ENCODE measurements around the gene CYP2W1.
A peak's percentile ranks its signal among the peaks of the same experiment; 100 is the strongest.
"Not testable (repeated sequence)": the region's sequence is repeated elsewhere in the genome, so short reads cannot be mapped to it uniquely, and the experiment has no call there.

Gene CYP2W1

DNA sequence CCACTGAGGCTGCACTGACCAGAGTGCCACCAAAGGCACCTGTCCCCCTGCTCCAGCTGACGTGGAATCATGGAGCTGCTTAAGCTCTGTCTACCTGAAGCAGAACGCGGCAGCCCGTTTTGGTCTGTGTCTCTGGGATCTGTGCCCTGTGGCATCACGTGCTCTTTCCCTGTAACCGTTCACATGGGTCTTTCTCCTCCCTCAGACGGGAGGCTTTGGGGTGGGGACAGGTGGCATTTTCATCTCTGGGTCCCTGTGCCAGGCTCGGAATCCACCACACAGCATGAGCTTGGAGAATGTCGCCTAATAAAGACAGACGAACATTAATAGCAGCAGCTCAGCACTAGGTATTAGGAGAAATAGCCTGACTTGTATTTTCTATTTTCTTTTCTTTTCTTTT, 26.9 kb upstream of the CYP2W1 start:
- Histone ChIP-seq H3K27ac (ENCODE audit: low read depth, low read length) (no peak overlapping the region), H3K36me3 (ENCODE audit: control insufficient read depth, insufficient read depth, low read length) (no peaks in the 10 kb centered on the region), H3K27me3 (ENCODE audit: control insufficient read depth, insufficient read depth, low read length) (no peaks in the 10 kb centered on the region), H3K4me3 (ENCODE audit: low read length) (no peak overlapping the region), H3K9ac (ENCODE audit: low read length) (no peak overlapping the region), H3K4me1 (ENCODE audit: control insufficient read depth, insufficient read depth, low read length) (peaks cover 9% of the 10 kb centered on the region)

DNA sequence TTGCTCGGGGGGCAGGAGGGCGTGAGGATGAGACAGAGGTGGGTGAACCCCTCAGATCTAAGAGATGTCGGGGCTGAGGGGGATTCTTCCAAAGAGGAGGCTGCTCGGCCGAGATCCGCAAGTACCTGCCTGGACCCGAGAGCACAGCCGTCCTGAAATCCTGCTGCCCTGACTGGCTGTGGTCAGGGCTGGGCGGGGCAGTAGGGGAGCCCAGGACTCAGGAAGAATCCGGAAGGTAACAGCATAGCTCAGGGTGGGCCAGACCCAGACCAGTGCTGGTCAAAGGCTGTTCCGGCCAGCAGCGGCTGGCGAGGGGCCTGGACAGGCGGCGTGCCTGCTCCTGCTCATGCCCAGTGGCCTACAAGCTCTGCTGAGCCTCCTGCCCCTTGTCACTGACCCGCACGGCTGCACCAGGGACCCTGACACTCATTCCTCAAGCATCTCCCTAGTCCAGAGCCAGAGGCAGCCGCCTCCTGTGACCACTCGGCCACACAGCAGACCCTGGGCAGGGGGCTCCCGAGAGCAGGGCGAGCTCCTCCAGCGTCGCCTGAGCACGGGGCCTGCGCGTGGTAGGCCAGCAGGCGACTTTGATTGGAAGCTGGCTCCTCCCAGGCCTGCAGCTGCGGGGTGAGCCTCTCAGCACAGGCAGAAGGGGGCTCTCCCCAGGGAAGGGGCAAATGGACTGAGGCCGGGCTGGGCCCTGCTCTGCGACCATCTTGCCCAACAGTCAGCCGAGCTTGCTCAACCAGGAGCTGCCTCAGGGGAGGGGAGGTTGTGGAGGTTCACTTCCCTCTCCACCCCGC, 25.4 kb upstream of the CYP2W1 start:
- Histone ChIP-seq H3K27ac (ENCODE audit: low read depth, low read length) (no peak overlapping the region), H3K27me3 (ENCODE audit: control insufficient read depth, insufficient read depth, low read length) (peaks cover 4% of the 10 kb centered on the region), H3K9ac (ENCODE audit: low read length) (no peak overlapping the region), H3K4me1 (ENCODE audit: control insufficient read depth, insufficient read depth, low read length) (peaks cover 13% of the 10 kb centered on the region), H3K4me3 (ENCODE audit: low read length) (no peak overlapping the region), H3K36me3 (ENCODE audit: control insufficient read depth, insufficient read depth, low read length) (no peaks in the 10 kb centered on the region)

DNA sequence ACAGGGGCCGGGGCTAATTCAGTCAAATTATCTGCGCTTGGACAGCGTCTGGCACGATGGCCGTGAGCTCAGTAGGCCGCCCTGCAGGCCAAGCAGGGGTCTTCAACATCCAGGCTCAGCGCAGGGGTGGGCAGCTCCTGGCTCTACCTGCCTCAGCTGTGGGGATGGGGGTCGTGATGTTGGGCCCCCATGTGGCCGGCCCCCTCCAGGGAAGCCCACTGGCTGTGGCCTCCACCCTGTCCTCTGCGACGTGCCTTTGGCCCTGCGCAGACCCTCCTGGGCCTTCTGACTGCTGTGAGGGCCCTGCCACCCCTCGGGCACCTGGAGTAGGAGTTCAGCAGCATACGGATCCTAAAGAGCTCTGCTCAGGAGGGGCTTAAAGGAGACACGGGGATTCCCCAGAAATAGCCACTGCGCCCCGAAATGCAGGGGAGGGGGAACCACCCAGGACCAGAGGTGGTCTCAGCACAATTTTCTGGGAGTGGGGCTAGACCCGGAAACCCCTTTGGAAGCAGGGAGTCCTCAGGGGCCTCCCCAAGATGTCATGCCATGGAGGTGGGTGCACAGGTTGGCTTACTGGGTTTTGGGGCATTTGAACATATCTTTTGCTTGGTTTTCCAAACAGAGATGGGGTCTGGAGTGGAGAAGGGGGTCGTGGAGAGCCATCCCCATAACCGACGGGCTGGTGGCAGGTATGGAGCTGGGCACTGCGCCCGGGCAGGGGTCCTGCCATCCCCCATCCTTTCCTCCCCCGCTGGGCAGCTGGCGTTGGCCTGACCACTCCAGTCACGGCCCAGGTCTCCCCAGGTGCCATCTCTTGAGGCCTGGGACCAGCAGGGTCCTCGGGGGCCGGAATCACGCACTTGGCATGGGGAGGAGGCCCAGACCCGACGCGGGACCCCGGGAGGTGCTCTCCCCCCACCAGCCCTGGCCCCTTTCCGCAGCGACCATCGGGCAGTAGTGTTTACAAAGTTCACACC, 24.5 kb upstream of the CYP2W1 start:
- H3K27me3 ChIP-seq (ENCODE audit: control insufficient read depth, insufficient read depth, low read length), result peaks cover 4% of the 10 kb centered on the region
- H3K36me3 ChIP-seq (ENCODE audit: control insufficient read depth, insufficient read depth, low read length), result no peaks in the 10 kb centered on the region
- no peak overlapping the region for H3K9ac ChIP-seq (ENCODE audit: low read length)
- H3K4me3 ChIP-seq (ENCODE audit: low read length), result no peak overlapping the region
- no peak overlapping the region for H3K27ac ChIP-seq (ENCODE audit: low read depth, low read length)
- H3K4me1 ChIP-seq (ENCODE audit: control insufficient read depth, insufficient read depth, low read length), result peaks cover 15% of the 10 kb centered on the region

DNA sequence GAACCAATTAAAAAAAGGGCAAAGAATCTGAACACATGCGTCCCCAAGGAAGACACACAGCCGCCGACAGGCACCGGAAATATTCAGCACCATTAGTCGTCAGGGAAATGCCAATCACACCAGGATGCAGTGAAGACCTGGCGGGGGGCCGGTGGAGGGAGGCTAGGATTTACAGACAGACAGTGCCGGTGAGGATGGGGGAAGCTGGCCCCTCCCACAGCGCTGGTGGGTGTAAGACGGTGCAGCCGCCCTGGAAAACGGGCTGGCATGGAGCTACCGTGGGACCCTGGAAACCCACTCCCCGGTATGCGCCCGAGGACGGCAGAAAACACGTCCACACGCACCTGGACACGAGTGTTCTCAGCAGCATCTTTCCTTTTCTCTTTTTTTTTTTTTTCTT, 23.7 kb upstream of the CYP2W1 start:
- no peaks in the 10 kb centered on the region for H3K36me3 ChIP-seq (ENCODE audit: control insufficient read depth, insufficient read depth, low read length)
- H3K9ac ChIP-seq (ENCODE audit: low read length), result no peak overlapping the region
- no peak overlapping the region for H3K27ac ChIP-seq (ENCODE audit: low read depth, low read length)
- H3K4me3 ChIP-seq (ENCODE audit: low read length), result no peak overlapping the region
- H3K27me3 ChIP-seq (ENCODE audit: control insufficient read depth, insufficient read depth, low read length), result peaks cover 4% of the 10 kb centered on the region
- H3K4me1 ChIP-seq (ENCODE audit: control insufficient read depth, insufficient read depth, low read length), result peaks cover 21% of the 10 kb centered on the region

DNA sequence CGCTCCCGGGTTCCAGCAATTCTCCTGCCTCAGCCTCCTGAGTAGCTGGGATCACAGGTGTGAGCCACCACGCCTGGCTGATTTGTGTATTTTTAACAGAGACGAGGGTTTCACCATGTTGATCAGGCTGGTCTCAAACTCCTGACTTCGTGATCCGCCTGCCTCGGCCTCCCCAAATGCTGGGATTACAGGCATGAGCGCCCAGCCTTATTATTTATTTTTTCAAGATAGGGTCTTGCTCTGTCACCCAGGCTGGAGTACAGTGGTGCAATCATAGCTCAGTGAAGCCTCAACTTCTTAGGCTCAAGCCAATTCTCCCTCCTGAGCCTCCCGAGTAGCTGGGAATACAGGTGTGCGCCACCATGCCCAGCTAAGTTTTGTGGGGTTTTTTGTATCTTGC, 23.2 kb upstream of the CYP2W1 start:
- Histone ChIP-seq H3K4me1 (ENCODE audit: control insufficient read depth, insufficient read depth, low read length) (peaks cover 26% of the 10 kb centered on the region), H3K27ac (ENCODE audit: low read depth, low read length) (peak overlapping the region; percentile 78)
- H3K4me3 ChIP-seq (ENCODE audit: low read length); H3K9ac ChIP-seq (ENCODE audit: low read length); H3K27me3 ChIP-seq (ENCODE audit: control insufficient read depth, insufficient read depth, low read length); H3K36me3 ChIP-seq (ENCODE audit: control insufficient read depth, insufficient read depth, low read length): not testable (repeated sequence)

DNA sequence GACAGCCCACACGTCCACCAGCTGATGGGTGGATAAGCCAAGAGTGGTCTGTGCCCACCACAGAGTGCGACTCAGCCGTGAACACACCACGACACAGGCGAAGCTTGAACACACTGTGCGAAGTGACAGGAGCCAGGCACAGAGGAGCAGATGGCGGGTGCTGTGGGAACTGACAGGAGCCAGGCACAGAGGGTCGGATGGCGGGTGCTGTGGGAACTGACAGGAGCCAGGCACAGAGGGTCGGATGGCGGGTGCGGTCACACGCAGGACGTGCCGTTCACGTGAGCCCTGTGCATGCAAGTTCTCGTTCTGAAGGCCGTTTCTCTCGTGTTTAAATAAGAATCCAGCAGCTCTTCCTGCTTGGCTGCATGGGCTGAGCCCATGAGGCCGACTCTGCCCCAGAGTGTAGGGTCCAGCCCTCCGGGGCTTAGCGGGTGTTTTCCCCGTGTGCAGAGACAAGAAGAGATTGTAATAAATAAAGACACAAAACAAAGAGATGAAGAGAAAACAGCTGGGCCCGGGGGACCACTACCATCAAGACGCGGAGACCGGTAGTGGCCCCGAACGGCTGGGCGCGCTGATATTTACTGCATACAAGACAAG, 22.6 kb upstream of the CYP2W1 start:
- no peaks in the 10 kb centered on the region for H3K36me3 ChIP-seq (ENCODE audit: control insufficient read depth, insufficient read depth, low read length)
- peaks cover 4% of the 10 kb centered on the region for H3K27me3 ChIP-seq (ENCODE audit: control insufficient read depth, insufficient read depth, low read length)
- H3K27ac ChIP-seq (ENCODE audit: low read depth, low read length), result peak overlapping the region; percentile 78
- peak overlapping the region; percentile 37 for H3K4me3 ChIP-seq (ENCODE audit: low read length)
- peaks cover 29% of the 10 kb centered on the region for H3K4me1 ChIP-seq (ENCODE audit: control insufficient read depth, insufficient read depth, low read length)
- H3K9ac ChIP-seq (ENCODE audit: low read length), result no peak overlapping the region

DNA sequence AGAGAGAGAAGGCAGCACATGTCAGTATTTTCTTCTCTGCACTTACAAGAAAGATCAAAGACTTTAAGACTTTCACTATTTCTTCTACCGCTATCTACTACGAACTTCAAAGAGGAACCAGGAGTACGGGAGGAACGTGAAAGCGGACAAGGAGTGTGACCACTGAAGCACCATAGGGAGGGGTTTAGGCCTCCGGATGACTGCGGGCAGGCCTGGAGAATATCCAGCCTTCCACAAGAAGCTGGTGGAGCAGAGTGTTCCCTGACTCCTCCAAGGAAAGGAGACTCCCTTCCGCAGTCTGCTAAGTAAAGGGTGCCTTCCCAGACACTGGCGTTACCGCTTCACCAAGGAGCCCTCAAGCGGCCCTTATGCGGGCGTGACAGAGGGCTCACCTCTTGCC, 22.0 kb upstream of the CYP2W1 start:
- H3K4me3 ChIP-seq (ENCODE audit: low read length); H3K9ac ChIP-seq (ENCODE audit: low read length); H3K27me3 ChIP-seq (ENCODE audit: control insufficient read depth, insufficient read depth, low read length); H3K36me3 ChIP-seq (ENCODE audit: control insufficient read depth, insufficient read depth, low read length): not testable (repeated sequence)
- Histone ChIP-seq H3K4me1 (ENCODE audit: control insufficient read depth, insufficient read depth, low read length) (peaks cover 30% of the 10 kb centered on the region), H3K27ac (ENCODE audit: low read depth, low read length) (peak overlapping the region; percentile 78)

DNA sequence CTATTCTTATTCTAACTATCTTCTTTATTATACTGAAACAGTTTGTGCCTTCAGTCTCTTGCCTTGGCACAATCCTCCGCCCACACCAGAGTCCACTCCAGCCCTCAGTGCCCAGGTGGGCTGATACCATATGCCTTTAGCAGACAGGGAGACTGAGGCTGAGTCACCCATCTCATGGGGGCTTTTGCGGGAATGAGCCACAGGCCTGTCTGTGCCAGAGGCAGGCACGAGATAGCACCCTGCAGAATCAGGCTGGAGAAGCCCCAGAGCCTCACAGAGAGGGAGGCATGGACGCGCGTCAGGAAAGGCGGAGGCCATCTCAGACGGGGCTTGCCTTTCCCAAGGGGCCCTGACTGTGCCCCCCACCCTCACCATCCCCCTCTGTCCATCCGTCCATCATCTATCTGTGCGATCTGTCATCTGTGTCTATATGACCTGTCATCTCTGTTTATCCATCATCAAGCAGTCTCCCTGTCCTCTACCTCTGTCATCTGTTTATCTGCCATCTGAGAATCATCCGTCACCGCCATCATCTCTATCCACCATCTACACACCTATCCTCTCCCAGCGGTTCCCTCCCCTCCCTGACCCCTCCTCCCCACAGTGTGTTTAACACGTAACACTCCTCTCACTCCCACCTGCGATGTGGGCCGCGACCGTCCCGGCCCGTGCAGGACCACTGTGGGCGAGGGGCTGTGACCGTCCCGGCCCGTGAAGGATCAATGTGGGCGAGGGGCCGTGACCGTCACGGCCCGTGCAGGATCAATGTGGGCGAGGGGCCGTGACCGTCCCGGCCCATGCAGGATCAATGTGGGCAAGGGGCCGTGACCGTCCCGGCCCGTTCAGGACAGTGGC, 21.2 kb upstream of the CYP2W1 start:
- H3K9ac ChIP-seq (ENCODE audit: low read length), result no peak overlapping the region
- H3K4me1 ChIP-seq (ENCODE audit: control insufficient read depth, insufficient read depth, low read length), result peaks cover 30% of the 10 kb centered on the region
- peaks cover 4% of the 10 kb centered on the region for H3K27me3 ChIP-seq (ENCODE audit: control insufficient read depth, insufficient read depth, low read length)

DNA sequence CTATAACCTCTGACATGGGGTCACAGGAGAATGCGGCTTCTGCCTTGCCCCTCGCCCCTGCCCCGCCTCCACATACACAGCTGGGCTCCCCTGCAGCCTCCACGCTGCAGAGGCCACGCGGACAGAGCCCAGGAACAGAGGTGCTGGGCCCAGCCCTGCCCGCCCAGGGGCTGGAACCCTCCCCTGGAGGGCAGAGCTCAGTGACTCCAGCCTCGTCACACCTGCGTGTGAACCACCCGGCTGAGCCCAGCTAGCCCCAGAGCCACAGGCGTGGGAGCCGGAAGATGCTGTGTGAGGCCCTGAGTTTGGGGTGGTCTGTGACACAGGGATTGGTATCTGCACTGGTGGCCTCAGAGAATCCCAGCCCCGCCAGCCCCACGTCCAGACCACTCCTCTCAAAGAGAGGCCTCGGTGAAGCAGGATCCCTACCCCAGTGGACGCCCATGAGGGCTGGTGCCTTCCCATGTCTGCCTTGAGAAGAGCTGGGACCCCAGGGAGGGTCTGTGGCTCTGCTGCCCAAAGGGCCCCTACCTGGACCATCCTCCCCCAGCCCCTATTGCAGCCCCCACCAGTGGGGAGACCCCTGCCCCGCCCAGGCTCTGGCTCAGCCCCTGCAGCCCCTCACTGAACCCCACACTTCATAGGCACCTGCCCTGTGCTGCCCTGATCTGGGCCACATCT, 20.4 kb upstream of the CYP2W1 start:
- H3K9ac ChIP-seq (ENCODE audit: low read length), result no peak overlapping the region
- H3K4me3 ChIP-seq (ENCODE audit: low read length), result no peak overlapping the region
- H3K4me1 ChIP-seq (ENCODE audit: control insufficient read depth, insufficient read depth, low read length), result peaks cover 30% of the 10 kb centered on the region
- peaks cover 4% of the 10 kb centered on the region for H3K27me3 ChIP-seq (ENCODE audit: control insufficient read depth, insufficient read depth, low read length)
- no peak overlapping the region for H3K27ac ChIP-seq (ENCODE audit: low read depth, low read length)
- peaks cover 7% of the 10 kb centered on the region for H3K36me3 ChIP-seq (ENCODE audit: control insufficient read depth, insufficient read depth, low read length)

More for the DNA sequence above, 21.2 kb upstream of the CYP2W1 start:
- Histone ChIP-seq H3K4me3 (ENCODE audit: low read length) (no peak overlapping the region), H3K27ac (ENCODE audit: low read depth, low read length) (peak overlapping the region; percentile 78), H3K36me3 (ENCODE audit: control insufficient read depth, insufficient read depth, low read length) (no peaks in the 10 kb centered on the region)

DNA sequence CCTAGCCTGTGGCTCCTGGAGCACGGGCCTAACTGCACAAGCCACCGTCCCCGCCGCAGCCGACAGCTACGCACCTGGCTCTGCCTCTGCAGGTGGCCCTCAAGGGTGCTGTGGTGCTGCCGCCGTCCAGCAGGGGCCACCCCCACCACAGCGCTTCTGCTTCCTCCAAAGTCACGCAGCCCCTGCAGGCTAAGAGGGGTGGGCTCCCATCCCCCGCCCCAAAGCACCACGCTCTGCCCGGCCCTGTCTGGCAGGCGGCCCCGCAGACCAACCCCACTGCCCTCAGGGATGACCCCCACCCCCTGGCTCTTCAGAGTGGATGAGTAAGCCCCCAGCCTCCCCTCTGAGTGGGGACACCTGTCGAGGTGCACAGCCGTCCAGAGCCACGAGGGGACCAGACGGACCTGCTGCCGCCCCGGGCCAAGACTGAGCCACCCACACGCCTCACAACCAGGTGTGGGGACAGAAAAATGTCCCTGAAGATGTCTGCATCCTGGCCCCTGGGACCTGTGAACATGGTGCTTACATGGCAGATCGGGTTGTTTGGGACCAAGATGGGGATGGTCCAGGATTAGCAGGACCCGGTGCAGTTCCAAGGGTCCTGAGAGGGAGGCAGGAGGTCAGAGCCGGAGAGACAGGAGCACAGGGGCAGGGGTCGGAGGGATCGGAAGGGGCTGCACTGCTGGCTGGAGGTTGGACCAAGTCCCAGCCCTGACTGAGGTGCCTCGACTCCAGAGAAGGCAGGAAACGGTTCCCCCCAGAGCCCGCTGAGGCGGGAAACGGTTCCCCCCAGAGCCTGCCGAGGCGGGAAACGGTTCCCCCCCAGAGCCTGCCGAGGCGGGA, 19.5 kb upstream of the CYP2W1 start:
- peaks cover 30% of the 10 kb centered on the region for H3K4me1 ChIP-seq (ENCODE audit: control insufficient read depth, insufficient read depth, low read length)
- no peak overlapping the region for H3K9ac ChIP-seq (ENCODE audit: low read length)
- H3K36me3 ChIP-seq (ENCODE audit: control insufficient read depth, insufficient read depth, low read length), result peaks cover 16% of the 10 kb centered on the region
- peak overlapping the region; percentile 13 for H3K4me3 ChIP-seq (ENCODE audit: low read length)
- H3K27ac ChIP-seq (ENCODE audit: low read depth, low read length), result peak overlapping the region; percentile 84
- H3K27me3 ChIP-seq (ENCODE audit: control insufficient read depth, insufficient read depth, low read length), result peaks cover 4% of the 10 kb centered on the region
